Fibroblast of mammary gland (primary cell): ENCODE results near the gene ABCA7.

Source experiments
- DNase-seq: peaks from one replicate; pipeline ENCODE4 v3.0.0-alpha.2; 2010; ENCODE audit warnings: low read depth
- H3K4me3 ChIP-seq: 2 replicates; pipeline ENCODE4 v1.5.1; 2011; ENCODE audit warnings: low read depth, mild to moderate bottlenecking, low read length, moderate library complexity; ENCODE audit not compliant: control insufficient read depth
- TF ChIP-seq, protein P1 (sequence below): conservative IDR thresholded peaks from 2 replicates; pipeline ENCODE4 v1.5.1; 2011; ENCODE audit warnings: low read depth, low read length, inconsistent platforms; ENCODE audit not compliant: control insufficient read depth, insufficient read depth

Gene ABCA7, protein sequence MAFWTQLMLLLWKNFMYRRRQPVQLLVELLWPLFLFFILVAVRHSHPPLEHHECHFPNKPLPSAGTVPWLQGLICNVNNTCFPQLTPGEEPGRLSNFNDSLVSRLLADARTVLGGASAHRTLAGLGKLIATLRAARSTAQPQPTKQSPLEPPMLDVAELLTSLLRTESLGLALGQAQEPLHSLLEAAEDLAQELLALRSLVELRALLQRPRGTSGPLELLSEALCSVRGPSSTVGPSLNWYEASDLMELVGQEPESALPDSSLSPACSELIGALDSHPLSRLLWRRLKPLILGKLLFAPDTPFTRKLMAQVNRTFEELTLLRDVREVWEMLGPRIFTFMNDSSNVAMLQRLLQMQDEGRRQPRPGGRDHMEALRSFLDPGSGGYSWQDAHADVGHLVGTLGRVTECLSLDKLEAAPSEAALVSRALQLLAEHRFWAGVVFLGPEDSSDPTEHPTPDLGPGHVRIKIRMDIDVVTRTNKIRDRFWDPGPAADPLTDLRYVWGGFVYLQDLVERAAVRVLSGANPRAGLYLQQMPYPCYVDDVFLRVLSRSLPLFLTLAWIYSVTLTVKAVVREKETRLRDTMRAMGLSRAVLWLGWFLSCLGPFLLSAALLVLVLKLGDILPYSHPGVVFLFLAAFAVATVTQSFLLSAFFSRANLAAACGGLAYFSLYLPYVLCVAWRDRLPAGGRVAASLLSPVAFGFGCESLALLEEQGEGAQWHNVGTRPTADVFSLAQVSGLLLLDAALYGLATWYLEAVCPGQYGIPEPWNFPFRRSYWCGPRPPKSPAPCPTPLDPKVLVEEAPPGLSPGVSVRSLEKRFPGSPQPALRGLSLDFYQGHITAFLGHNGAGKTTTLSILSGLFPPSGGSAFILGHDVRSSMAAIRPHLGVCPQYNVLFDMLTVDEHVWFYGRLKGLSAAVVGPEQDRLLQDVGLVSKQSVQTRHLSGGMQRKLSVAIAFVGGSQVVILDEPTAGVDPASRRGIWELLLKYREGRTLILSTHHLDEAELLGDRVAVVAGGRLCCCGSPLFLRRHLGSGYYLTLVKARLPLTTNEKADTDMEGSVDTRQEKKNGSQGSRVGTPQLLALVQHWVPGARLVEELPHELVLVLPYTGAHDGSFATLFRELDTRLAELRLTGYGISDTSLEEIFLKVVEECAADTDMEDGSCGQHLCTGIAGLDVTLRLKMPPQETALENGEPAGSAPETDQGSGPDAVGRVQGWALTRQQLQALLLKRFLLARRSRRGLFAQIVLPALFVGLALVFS (N-terminal part only)

DNA sequence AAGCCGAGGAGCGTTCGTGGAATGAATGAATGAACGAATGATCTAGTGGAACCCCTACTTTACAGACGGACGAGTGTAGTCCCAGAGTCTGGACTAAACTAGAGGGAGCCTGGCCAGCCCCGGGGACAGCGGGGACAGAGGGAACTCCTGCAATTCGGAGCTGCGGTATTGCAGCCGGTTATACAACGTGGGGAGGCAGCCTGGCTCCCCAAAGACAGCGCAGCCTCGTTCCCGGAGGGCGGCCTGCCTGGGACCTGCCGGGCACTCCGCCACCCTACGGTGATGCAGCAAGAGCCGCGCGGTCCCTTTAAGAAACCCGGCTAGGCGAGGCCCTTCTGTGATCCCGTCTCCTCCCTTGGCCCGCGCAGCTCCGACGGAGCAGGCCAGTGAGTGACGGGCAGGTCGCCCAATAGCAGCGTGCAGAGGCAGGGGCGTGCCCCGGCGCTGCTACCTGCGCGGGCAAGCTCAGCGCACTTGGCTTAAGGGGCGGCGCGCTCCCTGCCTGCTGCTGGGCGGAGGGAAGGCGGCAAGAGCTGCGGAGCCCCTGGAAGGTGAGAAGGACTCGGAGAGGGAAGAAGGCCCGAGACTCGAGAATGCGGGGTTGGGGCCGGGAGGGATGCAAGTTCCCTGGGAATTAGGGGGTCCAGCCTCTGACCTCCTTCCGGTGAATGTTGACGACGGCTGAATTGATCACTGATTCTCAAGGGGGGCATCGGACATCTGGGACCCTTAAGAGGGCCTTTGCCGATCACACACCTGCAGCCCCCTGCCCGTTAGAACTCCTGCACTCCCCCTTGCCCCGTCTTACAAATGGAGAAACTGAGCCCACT lies at the start of gene ABCA7:
ABCA7 (plus strand) TSS at position 462 of the 830 bp plus-strand sequence. CDS start 1,255 bp downstream, outside the sequence.
- TF ChIP-seq, protein P1, sequence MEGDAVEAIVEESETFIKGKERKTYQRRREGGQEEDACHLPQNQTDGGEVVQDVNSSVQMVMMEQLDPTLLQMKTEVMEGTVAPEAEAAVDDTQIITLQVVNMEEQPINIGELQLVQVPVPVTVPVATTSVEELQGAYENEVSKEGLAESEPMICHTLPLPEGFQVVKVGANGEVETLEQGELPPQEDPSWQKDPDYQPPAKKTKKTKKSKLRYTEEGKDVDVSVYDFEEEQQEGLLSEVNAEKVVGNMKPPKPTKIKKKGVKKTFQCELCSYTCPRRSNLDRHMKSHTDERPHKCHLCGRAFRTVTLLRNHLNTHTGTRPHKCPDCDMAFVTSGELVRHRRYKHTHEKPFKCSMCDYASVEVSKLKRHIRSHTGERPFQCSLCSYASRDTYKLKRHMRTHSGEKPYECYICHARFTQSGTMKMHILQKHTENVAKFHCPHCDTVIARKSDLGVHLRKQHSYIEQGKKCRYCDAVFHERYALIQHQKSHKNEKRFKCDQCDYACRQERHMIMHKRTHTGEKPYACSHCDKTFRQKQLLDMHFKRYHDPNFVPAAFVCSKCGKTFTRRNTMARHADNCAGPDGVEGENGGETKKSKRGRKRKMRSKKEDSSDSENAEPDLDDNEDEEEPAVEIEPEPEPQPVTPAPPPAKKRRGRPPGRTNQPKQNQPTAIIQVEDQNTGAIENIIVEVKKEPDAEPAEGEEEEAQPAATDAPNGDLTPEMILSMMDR, result no peak
- peak; percentile 95 for DNase-seq
- peak within 1 kb of the TSS; percentile 57 for H3K4me3 ChIP-seq

GRCh38 chr19:990119-990571 lies 49.8 kb upstream of the ABCA7 start:
- DNase-seq, result no peak
- H3K4me3 ChIP-seq, result no peak overlapping the region

GRCh38 chr19:990746-991145 lies 49.2 kb upstream of the ABCA7 start:
- H3K4me3 ChIP-seq, result no peak overlapping the region
- TF ChIP-seq, protein P1, result no peak
- no peak for DNase-seq

More at GRCh38 chr19:990119-990571, 49.8 kb upstream of the ABCA7 start:
- TF ChIP-seq, protein P1, result no peak

GRCh38 chr19:991174-991931 lies 48.6 kb upstream of the ABCA7 start:
- peak; percentile 54 for DNase-seq
- no peak overlapping the region for H3K4me3 ChIP-seq
- TF ChIP-seq, protein P1, result no peak

GRCh38 chr19:991932-992669 lies 47.8 kb upstream of the ABCA7 start:
- no peak overlapping the region for H3K4me3 ChIP-seq
- TF ChIP-seq, protein P1, result no peak
- DNase-seq, result no peak
